HG02571 (cell line): ENCODE measurements around the gene ELK4.

ENCODE experiments used
- ATAC-seq: cut with Tn5 transposase; IDR thresholded peaks from one replicate; pipeline ENCODE4 v1.9.1; 2021; ENCODE audit warnings: mild to moderate bottlenecking, moderate library complexity; ENCODE audit not compliant: unreplicated experiment

Gene ELK4

GRCh38 chr1:205583461-205584130 lies 48.2 kb downstream of the ELK4 start:
- ATAC-seq: no peak

GRCh38 chr1:205582471-205583291 lies 49.1 kb downstream of the ELK4 start:
- no peak for ATAC-seq

- no peak for ATAC-seq
These were observed 49.8 kb downstream of the ELK4 start for GRCh38 chr1:205582046-205582445.

GRCh38 chr1:205581321-205581980 lies 50.4 kb downstream of the ELK4 start:
- ATAC-seq: no peak

- no peak for ATAC-seq
These were observed 51.0 kb downstream of the ELK4 start for GRCh38 chr1:205580923-205581180.

- ATAC-seq: no peak
These were observed 51.5 kb downstream of the ELK4 start for GRCh38 chr1:205580140-205580922.

- ATAC-seq: no peak
These were observed 52.1 kb downstream of the ELK4 start for GRCh38 chr1:205579711-205580110.

- ATAC-seq: no peak
These were observed 52.8 kb downstream of the ELK4 start for GRCh38 chr1:205578780-205579571.

GRCh38 chr1:205577874-205578658 lies 53.7 kb downstream of the ELK4 start:
- ATAC-seq: no peak

- ATAC-seq: no peak
These were observed 54.7 kb downstream of the ELK4 start for GRCh38 chr1:205576805-205577761.

GRCh38 chr1:205576011-205576410 lies 55.8 kb downstream of the ELK4 start:
- ATAC-seq: no peak

- ATAC-seq: no peak
These were observed 56.4 kb downstream of the ELK4 start for GRCh38 chr1:205575294-205575885.

- no peak for ATAC-seq
These were observed 59.4 kb downstream of the ELK4 start for GRCh38 chr1:205572421-205572820.

- no peak for ATAC-seq
These were observed 60.1 kb downstream of the ELK4 start for GRCh38 chr1:205571747-205572146.

GRCh38 chr1:205570796-205571537 lies 60.8 kb downstream of the ELK4 start:
- ATAC-seq: no peak

- no peak for ATAC-seq
These were observed 61.7 kb downstream of the ELK4 start for GRCh38 chr1:205570173-205570501.

GRCh38 chr1:205569411-205570172 lies 62.2 kb downstream of the ELK4 start:
- no peak for ATAC-seq
